AG10803 (cell line): ENCODE measurements around the gene DPH7.
"Not testable (repeated sequence)": the region's sequence is repeated elsewhere in the genome, so short reads cannot be mapped to it uniquely, and the experiment has no call there.

Experiments used
- DNase-seq: peaks from one replicate; pipeline ENCODE4 v3.0.0; 2010; ENCODE audit warnings: low read depth
- H3K4me3 ChIP-seq: 2 replicates; pipeline ENCODE4 v1.5.1; 2011; ENCODE audit warnings: mild to moderate bottlenecking, low read length, control low read depth
- CTCF ChIP-seq: conservative IDR thresholded peaks from 2 replicates; pipeline ENCODE4 v1.5.1; 2011; ENCODE audit warnings: mild to moderate bottlenecking, low read length, control low read depth, inconsistent platforms

Gene DPH7

DNA sequence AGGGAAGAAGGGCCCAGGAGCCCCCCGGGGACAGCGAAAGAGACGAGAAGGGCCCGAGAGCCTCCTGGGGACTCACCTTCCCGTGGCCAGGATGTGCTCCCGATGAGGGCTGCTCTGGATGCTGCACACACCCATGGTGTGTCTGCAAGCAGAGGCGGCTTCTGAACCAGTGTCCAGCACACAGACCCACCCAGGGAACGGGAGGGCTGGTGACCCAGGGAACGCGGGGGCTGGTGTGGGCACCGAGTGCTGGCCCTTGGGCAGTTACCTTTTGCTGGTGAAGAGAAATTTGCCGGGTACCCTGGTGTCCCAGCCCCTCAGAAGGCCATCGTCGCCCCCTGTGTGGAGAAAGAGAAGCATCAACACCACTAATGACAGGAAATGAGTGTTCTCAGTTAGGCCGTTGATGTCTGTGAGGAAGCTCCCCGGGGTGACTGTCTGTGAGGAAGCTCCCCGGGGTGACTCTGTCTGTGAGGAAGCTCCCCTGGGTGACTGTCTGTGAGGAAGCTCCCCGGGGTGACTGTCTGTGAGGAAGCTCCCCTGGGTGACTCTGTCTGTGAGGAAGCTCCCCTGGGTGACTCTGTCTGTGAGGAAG is 13.8 kb downstream of the DPH7 start:
- no peak overlapping the region for H3K4me3 ChIP-seq
- no peak for DNase-seq
- TF ChIP-seq CTCF = no peak

- TF ChIP-seq CTCF = no peak
- no peak overlapping the region for H3K4me3 ChIP-seq
- DNase-seq = no peak
Observed at GRCh38 chr9:137564134-137564533, 14.6 kb downstream of the DPH7 start.

- DNase-seq = no peak
- TF ChIP-seq CTCF = no peak
Observed at GRCh38 chr9:137558127-137558526, 20.6 kb downstream of the DPH7 start.

GRCh38 chr9:137556069-137556838 is 22.5 kb downstream of the DPH7 start:
- no peak for TF ChIP-seq CTCF
- H3K4me3 ChIP-seq = no peak overlapping the region
- DNase-seq = no peak

More at GRCh38 chr9:137558127-137558526, 20.6 kb downstream of the DPH7 start:
- no peak overlapping the region for H3K4me3 ChIP-seq

DNA sequence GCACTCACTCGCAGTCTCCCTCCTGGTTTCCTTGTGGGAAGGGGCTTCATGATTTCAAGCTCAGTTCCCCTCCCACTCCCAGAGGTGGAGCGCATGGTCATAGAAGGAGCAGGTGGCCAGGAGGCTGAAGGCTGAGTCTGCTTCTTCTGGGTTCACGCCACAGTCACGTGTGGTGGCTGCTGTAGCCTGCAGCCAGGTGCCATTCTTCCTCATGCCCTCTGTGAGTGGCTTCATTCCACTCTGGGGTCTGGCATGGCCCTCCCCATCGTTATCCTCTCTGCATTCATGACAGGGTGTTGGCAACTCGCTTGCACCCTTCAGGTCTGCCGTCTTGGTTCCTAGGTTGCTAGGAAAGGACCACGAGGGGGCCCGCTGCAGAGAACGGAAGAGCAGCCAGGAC is 23.5 kb downstream of the DPH7 start:
- H3K4me3 ChIP-seq = no peak overlapping the region
- DNase-seq = no peak
- no peak for TF ChIP-seq CTCF

DNA sequence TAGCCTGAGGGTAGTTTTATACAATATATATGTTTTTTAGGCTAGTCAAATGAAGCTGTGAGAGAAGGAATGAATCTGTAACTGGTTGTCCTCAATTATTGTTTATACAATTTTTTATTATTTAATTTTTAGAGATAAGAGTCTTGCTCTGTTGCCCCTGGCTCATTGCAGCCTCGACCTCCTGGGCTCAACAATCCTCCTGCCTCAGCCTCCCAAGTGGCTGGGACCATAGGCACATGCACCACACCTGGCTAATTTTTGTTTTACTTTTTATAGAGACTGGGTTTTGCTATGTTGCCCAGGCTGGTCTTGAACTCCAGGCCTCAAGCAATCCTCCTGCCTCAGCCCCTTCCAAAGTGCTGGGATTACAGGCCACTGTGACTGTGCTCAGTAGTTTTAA is 24.4 kb downstream of the DPH7 start:
- no peak for TF ChIP-seq CTCF
- no peak overlapping the region for H3K4me3 ChIP-seq
- DNase-seq = no peak

GRCh38 chr9:137553654-137554053 is 25.1 kb downstream of the DPH7 start:
- H3K4me3 ChIP-seq, DNase-seq: not testable (repeated sequence)
